HG03060 (cell line): ENCODE results near the gene CEBPB.
"Not testable (repeated sequence)": the region's sequence is repeated elsewhere in the genome, so short reads cannot be mapped to it uniquely, and the experiment has no call there.

ENCODE experiments used
- ATAC-seq: cut with Tn5 transposase; IDR thresholded peaks from one replicate; pipeline ENCODE4 v1.9.1; 2021; ENCODE audit warnings: low read depth, moderate number of reproducible peaks; ENCODE audit not compliant: unreplicated experiment

CEBPB gene

GRCh38 chr20:50191544-50192363 lies 1.1 kb downstream of the CEBPB start:
- ATAC-seq: no peak

GRCh38 chr20:50192364-50193198 lies 2.0 kb downstream of the CEBPB start:
- no peak for ATAC-seq

GRCh38 chr20:50193199-50193835 lies 2.7 kb downstream of the CEBPB start:
- ATAC-seq: no peak

- no peak for ATAC-seq
Measured at GRCh38 chr20:50193836-50194421, 3.3 kb downstream of the CEBPB start.

GRCh38 chr20:50194422-50194830 lies 3.8 kb downstream of the CEBPB start:
- no peak for ATAC-seq

- no peak for ATAC-seq
Measured at GRCh38 chr20:50194831-50195523, 4.3 kb downstream of the CEBPB start.

- no peak for ATAC-seq
Measured at GRCh38 chr20:50195524-50196120, 5.0 kb downstream of the CEBPB start.

- no peak for ATAC-seq
Measured at GRCh38 chr20:50196248-50196647, 5.6 kb downstream of the CEBPB start.

GRCh38 chr20:50196896-50197295 lies 6.3 kb downstream of the CEBPB start:
- ATAC-seq: no peak

GRCh38 chr20:50197463-50198179 lies 7.0 kb downstream of the CEBPB start:
- ATAC-seq: no peak

- no peak for ATAC-seq
Measured at GRCh38 chr20:50198180-50198666, 7.6 kb downstream of the CEBPB start.

GRCh38 chr20:50198716-50199115 lies 8.1 kb downstream of the CEBPB start:
- ATAC-seq: no peak

GRCh38 chr20:50199703-50200102 lies 9.1 kb downstream of the CEBPB start:
- no peak for ATAC-seq

- ATAC-seq: no peak
Measured at GRCh38 chr20:50200482-50201104, 10.0 kb downstream of the CEBPB start.

GRCh38 chr20:50201710-50202109 lies 11.1 kb downstream of the CEBPB start:
- not testable (repeated sequence) for ATAC-seq

- ATAC-seq: no peak
Measured at GRCh38 chr20:50202677-50203076, 12.0 kb downstream of the CEBPB start.

GRCh38 chr20:50203951-50204937 lies 13.6 kb downstream of the CEBPB start:
- no peak for ATAC-seq
